ENCODE results near the gene AHDC1. TPM values are rescaled to one million over a fixed set of nuclear protein-coding genes. Genes with fewer than 3 reads are reported as not detected.

The AHDC1 gene
- total and polyA plus RNA-seq, 8 donors: 5.8 to 95.0 (median 19.7) TPM

- peaks cover 0 to 16% (median 0%) of the 10 kb centered on the region in 4 donors for H3K36me3 ChIP-seq
- TF ChIP-seq EP300 (IDR thresholded peaks at IDR 0.05): no peak
- no peak for TF ChIP-seq POLR2A (IDR thresholded peaks at IDR 0.05)
- TF ChIP-seq POLR2AphosphoS5 (IDR thresholded peaks at IDR 0.05): no peak
- TF ChIP-seq CTCF (IDR thresholded peaks at IDR 0.05): no peak
- peaks cover 90 to 100% (median 95%) of the 10 kb centered on the region in 4 donors for H3K4me1 ChIP-seq
- H3K27ac ChIP-seq: peak overlapping the region in 4 of 5 donors; percentile 89 to 96 (median 95)
- whole genome bisulfite sequencing, 5 donors: 59 to 83% (median 72%) methylated on average over 7 of the region's 7 CpGs
- DNase-seq: no peak
- H3K27me3 ChIP-seq: no peaks in the 10 kb centered on the region
- H3K4me3 ChIP-seq: no peak overlapping the region
- no peaks in the 10 kb centered on the region for H3K9me3 ChIP-seq
- intact Hi-C loops (cut with DNase I; ENCODE audit: low total_unique reads): no loop called here
These were observed 6.2 kb downstream of the AHDC1 start for GRCh38 chr1:27597516-27598294.

GRCh38 chr1:27596986-27597385 is 7.0 kb downstream of the AHDC1 start:
- H3K4me1 ChIP-seq: peaks cover 90 to 100% (median 96%) of the 10 kb centered on the region in 4 donors
- intact Hi-C loops (cut with DNase I; ENCODE audit: low total_unique reads): no loop called here
- no peak overlapping the region for H3K4me3 ChIP-seq
- H3K27me3 ChIP-seq: no peaks in the 10 kb centered on the region
- H3K36me3 ChIP-seq: peaks cover 0 to 22% (median 0%) of the 10 kb centered on the region in 4 donors
- H3K27ac ChIP-seq: peak overlapping the region in 2 of 5 donors; percentile 8 to 96
- WGBS, 5 donors: 58 to 69% (median 68%) methylated on average over 4 of the region's 4 CpGs
- H3K9me3 ChIP-seq: no peaks in the 10 kb centered on the region
- no peak for TF ChIP-seq EP300 (IDR thresholded peaks at IDR 0.05)
- no peak for TF ChIP-seq POLR2A (IDR thresholded peaks at IDR 0.05)
- no peak for TF ChIP-seq POLR2AphosphoS5 (IDR thresholded peaks at IDR 0.05)
- no peak for TF ChIP-seq CTCF (IDR thresholded peaks at IDR 0.05)
- DNase-seq: no peak

GRCh38 chr1:27596261-27596660 is 7.7 kb downstream of the AHDC1 start:
- TF ChIP-seq EP300 (IDR thresholded peaks at IDR 0.05): no peak
- peaks cover 0 to 22% (median 0%) of the 10 kb centered on the region in 4 donors for H3K36me3 ChIP-seq
- peaks cover 90 to 100% (median 96%) of the 10 kb centered on the region in 4 donors for H3K4me1 ChIP-seq
- intact Hi-C loops (cut with DNase I; ENCODE audit: low total_unique reads): no loop called here
- H3K27me3 ChIP-seq: no peaks in the 10 kb centered on the region
- H3K4me3 ChIP-seq: no peak overlapping the region
- H3K27ac ChIP-seq: peak overlapping the region in 3 of 5 donors; percentile 20 to 63 (median 44)
- DNase-seq: peak in 1 of 2 donors; percentile 24
- H3K9me3 ChIP-seq: no peaks in the 10 kb centered on the region
- 49 to 71% (median 66%) methylated on average over 8 to 9 of the region's 9 CpGs for WGBS, 5 donors

- DNase-seq: no peak
- H3K27me3 ChIP-seq: no peaks in the 10 kb centered on the region
- peak overlapping the region in 2 of 5 donors; percentile 63 to 74 for H3K27ac ChIP-seq
- TF ChIP-seq EP300 (IDR thresholded peaks at IDR 0.05) (no peak), POLR2AphosphoS5 (IDR thresholded peaks at IDR 0.05) (no peak), POLR2A (IDR thresholded peaks at IDR 0.05) (no peak), CTCF (IDR thresholded peaks at IDR 0.05) (no peak)
- no peaks in the 10 kb centered on the region for H3K9me3 ChIP-seq
- intact Hi-C loops (cut with DNase I; ENCODE audit: low total_unique reads): no loop called here
- H3K4me3 ChIP-seq: no peak overlapping the region
- 64 to 80% (median 75%) methylated on average over 5 of the region's 5 CpGs for WGBS, 5 donors
- peaks cover 90 to 100% (median 96%) of the 10 kb centered on the region in 4 donors for H3K4me1 ChIP-seq
- peaks cover 0 to 22% (median 0%) of the 10 kb centered on the region in 4 donors for H3K36me3 ChIP-seq
These were observed 8.3 kb downstream of the AHDC1 start for GRCh38 chr1:27595597-27595996.

All from stomach (tissue), 9 donors.